Mesenteric fat pad (tissue), 1 donor: ENCODE data around the gene HHLA2. TPM values are rescaled to one million over a fixed set of nuclear protein-coding genes. Genes with fewer than 3 reads are reported as not detected.

Experiments
- DNase-seq: peaks from one replicate; pipeline ENCODE4 v3.0.0-alpha.2; 2020; ENCODE audit warnings: low spot score
- total RNA-seq: library from RNA; stranded (reverse); fragmentation: NEBNext Ultra II Directional; extraction: Animal tissue kit (Norgen Biotek cat#: 25700); gene quantifications from one replicate; pipeline ENCODE4 v1.2.1, GENCODE V29; 2021
- donor health status: DM: yes; HTN: yes; CAD: no.

The HHLA2 gene
- total RNA-seq, 1 donor from 2014 or later: 0.32 TPM

DNA sequence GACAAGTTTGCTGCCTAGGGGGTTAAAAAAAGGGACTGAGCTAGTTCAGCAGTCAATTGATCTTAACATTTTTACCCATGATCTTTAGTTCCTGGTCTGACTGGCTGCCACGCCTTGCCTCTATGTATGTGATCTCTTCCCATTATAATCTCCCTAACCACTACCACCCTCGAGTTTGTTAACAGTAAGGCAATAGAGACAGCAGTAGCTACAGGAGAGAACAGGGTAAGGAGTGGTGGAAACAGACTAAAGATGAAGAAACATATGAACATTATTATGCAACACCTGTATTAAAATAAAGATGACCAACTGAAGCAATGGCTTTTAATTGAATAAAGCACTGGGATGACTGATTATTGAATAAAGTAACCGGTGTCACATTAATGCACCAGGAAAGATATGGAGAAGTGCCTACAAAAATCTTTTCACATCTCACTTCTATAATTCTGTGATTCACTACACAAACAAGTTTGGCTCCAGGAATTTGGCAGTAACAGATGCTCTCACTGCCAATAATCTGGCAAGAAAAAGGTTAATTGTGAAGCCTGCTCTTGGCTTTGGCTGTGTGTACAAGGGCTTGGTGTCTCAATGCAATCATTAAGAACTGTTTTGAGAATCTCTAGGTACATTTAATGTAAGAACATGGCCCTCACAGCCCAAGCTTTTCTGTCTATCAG is 95.7 kb downstream of the HHLA2 start:
- DNase-seq: no peak

DNA sequence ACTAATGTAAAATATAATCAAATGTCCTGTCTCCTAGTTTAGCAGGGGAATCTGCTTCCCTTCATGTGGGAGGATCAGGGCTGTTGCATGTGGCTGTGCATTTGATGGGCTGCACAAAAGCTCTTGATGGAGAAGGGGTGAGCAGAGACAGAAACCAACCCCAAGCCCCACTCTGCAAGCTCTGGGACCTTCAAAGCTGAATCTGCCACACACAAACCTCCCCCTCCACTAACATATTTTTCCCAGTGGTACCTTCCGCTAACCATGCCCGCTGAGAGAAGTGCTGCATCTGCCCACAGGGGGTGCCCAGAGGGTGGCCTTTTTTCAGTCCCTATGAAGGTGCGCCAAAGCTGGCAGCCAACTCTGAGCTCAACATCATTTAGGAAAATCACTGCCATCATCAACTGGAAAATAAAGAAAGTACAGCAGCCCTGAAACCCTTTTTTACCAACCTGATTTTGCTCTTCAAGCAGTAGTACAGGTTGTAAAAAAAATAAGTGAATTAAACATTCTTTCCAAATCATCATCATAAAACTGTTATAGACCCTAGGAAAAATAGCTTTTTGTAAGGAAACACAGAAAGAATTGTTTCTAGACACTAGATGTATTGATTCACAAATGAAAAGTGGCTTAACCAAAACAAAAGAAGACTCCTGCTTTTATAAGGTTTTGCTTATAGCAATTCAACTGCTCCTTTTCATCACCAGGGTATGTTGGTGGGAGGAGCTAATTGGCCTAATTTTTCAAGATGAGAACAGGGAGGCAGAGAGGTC is 97.0 kb downstream of the HHLA2 start:
- no peak for DNase-seq

DNA sequence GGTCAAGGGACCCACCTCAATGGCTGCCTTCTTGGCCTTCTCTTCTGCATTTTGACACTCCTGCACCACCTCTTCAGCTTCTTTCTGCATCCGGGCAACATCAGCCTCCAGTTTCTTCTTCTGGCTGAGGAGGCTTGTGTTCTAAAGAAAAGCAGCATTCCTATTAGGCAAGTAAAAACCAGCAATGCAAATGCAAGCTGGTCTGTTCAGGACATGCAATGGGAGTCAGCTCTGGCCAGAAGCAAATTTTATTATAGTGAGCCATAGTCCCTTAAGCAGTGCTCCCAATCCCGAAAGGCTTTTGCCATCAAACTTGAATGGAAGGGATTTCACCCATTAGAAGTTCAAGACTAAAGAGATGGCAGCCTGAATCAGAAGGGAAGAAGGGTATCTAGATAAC is 97.7 kb downstream of the HHLA2 start:
- no peak for DNase-seq

DNA sequence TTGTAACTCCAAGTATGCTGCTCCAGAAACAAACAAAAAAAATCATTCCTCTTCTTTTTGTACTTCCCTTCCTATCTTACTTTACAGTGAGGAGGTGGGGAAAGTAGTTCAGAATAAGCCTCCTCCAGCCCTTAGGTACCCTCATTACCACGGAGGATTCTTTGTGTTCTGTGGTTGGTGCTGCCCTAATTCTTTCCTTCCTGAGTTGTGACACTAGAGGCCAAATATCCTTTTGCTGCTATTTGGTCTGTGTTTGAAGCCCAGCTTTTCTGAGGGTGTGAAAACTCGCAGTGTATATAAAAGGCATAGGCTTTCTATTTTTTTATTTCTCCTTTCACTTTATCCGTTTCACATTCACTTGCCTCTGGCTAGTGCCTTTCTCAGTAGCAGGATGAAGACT is 98.2 kb downstream of the HHLA2 start:
- DNase-seq: no peak

DNA sequence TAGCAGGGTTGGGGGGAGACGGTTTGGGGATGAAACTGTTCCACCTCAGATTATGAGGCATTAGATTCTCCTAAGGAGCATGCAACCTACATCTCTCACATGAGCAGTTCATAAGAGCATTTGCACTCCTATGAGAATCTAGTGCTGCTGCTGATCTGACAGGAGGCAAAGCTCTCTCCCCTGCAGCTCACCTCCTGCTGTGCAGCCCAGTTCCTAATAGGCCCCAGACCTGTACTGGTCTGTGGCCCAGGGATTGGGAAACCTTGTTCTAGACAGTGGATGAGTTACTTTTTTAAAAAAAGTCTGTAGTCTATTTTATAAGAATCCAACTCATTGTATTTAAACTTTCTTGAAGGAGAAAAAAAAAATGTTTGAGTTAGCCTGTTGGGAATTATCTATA is 100.0 kb downstream of the HHLA2 start:
- no peak for DNase-seq

DNA sequence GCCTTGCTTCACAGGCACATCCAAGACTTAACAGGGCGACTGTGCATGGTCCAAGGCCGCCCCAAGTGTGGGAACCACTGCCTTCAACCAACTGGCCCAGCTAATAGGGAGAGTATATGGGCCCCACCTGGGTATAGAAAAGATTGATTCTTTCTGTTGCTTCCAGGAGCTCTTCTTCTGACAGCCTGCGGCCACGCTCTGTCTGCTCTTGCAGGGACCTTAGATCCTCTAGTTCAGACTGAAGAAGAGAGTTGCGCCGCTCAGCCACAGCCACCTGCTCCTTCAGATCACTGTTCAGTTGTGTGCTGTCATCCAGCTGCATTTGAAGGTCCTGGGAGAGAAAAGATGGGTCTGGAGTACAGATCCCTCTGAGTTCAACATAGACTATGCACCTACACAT is 102.2 kb downstream of the HHLA2 start:
- DNase-seq: no peak

DNA sequence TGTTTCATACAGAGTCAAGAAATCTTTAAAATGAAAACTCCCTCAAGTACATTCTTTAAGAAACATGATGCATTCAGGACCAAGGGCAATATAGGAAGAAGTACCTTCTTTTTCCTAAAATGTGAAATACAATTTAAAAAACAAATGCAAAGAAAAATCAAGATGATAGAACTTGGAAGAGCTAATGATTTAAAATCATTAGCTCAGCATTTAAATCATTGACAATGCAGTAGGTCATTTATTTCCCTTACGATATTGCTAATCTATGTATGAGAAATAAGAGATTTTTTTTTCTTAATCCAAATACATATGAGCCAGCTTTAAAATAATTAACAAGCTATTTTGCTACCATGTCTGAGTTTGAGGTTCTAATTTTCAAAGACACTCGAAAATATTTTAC is 105.5 kb downstream of the HHLA2 start:
- no peak for DNase-seq

DNA sequence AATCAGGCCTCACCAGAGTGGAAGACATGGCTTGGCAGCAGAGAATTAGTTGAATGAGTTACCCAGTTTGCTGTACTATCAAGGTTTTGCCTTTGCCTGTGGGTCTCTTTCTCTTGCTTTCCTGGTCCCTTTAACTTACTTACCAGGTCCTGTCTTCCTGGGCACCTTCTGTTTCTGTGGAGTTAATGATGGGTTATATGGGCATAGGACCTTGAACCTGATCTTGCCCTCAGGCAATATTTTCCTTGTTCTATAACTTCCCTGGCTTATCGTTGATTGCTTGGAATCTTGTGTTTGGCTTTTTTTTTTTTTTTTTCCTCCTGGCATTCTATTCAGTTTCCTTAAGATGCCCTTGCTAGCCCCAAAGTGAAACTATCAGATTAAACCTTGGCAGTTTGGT is 106.8 kb downstream of the HHLA2 start:
- no peak for DNase-seq

DNA sequence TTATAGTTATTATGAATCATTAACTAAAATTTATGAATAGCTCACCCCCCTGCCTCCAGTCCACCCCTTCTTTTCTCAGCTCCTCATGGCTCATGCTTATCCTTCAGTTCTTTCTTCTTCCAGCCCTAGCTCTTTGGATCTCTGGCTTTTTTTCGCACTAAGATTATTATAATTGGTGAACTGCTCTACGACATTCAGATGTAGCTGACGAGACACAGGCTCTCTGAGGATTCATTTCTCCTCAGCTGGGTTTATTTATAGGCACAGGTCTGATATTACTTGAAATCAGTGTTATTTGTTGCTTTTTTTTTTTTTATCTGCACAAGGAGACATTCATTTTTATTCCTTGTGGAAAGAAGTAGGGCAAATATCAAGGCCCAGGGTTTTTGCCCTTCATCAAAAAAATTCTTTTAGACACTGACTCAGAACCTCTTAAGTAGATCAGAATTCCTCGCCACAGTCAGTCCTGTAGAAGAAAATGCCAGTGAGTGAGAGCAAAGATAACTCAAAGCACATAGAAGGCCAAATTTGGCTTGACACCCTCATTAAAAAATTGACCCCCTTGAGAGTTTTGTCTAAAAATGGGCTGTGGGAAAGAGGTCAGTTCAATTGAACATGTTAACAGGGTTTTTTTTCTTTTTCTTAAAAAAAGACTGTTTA is 107.5 kb downstream of the HHLA2 start:
- DNase-seq: no peak

DNA sequence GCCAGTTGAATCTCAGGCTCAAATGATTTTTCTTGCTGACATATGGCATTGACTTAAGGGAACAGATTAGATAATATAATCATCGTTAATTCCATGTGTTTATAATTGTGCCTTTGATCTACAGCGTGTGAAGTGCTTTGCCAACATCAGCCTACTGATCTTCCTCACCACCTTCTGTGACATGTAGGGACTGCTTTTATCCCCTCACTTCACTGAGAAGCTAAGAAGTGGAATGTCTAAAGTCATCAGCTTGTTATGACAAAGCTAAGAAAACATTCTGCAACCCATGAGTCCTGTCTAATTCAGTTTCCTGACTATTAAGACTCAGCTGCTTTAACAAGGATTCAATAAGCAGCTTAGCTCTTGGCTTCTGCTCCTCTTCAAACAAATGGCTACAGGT is 108.0 kb downstream of the HHLA2 start:
- DNase-seq: no peak

DNA sequence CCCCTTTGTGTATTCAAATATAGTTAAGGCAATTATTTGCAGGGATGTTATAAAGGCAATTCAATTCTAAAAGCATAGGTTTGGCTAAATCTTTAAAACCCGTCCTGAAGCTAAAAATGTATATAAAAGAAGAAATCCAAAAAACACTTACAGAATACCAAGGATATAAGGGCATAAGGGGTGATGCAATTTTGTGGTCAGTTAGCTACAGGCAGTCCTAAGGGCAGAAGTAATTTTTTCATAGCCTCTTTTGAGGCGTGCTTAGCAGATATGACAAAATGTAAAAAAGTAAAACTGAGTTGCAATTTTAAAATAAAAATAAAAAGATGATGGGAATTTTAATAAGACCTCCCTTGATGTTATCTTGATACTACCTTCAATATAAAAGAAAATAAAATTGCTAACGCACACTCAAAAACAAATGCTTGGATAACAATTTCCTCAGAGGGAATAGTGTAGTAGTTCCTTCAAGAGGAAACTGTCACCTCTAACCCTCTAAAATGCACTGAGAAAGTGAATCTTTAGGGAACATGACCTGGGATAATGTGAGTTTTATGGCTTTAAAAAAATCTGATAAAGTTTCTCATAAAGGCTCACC is 109.8 kb downstream of the HHLA2 start:
- DNase-seq: no peak

DNA sequence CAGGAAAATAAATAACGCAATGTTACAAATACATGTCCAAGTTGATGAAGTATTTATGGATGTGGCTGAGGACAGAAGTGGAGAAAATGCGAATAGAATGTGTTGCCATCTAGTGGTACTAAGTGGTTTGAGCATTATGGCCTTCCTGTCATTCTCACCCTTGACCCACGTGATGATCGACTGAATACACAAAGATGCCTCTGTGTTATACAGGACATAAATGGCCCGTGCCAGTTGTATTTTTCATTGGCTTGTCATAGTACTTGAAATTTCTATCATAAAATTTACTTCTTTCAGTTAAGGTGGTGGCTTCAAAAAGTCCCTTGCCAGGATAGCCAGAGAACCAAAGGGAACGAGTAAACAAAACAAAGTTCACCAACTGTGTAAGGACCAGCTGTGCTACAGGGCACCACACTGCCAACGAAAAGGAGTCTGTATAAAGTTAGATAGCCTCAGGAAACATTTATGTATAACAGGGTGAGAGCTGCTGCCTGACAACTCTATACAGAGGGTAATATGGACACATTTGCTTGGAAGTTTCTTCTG is 110.4 kb downstream of the HHLA2 start:
- no peak for DNase-seq

DNA sequence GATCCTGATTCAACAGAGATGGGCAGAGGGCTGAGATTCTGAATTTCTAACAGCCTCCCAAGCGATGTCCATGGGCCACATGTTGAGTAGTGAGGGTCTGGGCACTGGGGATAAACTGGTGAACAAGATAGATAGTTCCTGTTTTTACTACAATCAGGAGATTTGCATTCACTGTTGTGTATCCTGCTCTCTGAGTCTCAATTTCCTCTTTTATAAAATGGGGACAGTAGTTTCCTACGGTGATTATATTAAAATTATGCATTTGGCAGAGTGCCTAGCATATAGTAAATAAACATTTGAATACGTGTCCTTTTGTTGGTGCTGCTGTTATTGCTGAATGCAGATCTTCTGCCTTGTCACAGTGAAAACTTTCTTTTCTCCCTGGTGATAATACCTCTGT is 111.5 kb downstream of the HHLA2 start:
- no peak for DNase-seq

DNA sequence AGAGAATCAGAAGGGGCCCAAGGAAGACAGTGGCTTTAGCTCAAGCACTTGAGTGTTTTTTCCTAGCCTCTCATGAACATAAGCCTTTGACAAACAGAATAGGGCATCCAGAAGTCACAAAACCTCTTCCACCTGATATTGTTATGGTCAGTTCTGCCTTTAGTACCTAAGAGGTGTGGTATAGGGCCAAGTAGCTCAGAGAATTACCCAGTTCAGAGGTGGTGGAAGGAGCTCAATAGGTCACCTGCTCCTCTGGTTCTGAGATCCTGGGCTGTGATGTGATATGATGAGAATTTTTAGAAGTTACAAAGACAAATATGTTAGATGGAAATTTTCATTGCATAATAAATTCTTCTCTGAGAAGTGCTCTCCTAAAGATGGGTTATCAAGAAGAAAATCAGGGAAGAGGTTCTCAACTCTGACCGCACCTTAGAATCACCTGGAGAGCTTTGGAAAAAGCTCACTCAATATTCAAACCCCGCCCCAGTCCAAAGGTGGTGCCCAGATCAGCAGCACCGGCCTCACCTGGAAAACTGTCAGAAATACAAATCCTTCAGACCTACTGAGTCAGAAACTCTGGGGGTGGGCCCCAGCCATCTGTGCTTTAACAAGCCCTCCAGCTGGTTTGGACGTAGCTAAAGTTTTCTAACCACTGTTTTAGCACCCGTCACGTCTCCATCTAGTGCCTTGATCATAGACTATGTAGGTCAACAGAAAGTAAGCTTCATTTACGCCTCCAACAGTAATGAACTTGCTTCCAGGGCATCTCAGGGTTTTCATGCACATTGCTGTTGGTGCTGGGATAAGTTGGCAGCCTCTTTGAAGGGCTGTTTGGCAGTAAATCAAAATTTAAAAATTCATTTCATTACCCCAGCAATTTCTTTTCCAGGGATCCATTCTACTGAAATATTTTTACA is 112.8 kb downstream of the HHLA2 start:
- DNase-seq: no peak

DNA sequence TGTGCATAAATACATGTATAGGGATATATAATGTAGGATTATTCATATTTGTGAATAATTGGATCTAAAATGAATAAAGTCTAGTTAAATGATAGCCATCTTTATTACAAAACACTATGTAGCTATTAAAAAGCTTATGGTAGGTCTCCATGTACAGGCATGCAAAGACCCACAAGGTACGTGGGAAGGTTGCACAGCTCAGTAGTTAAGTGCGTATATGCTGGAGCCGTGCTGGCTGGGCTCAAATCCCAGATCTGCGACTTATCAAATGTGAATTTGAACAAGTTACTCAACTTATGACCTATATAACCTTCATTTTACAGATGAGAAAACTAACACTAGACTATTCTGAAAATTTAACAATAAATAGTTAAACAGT is 113.4 kb downstream of the HHLA2 start:
- DNase-seq: no peak

DNA sequence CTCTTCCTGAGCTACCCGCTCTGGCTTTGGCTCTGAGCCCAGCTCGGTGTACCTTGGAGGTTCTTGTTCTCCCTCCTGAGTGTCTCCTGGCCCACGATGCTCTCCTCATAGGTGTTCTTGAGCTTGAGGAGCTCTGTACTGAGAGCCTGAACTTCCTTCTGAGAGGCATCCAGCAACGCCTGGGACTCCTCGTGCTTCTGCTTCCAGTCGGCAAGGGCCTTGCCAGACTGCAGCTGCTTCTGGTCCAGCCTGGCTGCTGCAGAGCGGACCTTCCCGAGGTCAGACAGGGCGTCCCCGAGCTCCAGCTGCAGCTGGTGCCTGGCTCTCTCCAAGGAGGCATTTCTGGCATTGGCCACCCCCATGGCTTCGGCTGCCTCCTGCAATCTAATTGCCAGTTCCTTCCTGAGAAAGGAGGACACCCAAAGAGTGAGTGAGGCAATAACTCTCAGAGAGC is 114.2 kb downstream of the HHLA2 start:
- no peak for DNase-seq

DNA sequence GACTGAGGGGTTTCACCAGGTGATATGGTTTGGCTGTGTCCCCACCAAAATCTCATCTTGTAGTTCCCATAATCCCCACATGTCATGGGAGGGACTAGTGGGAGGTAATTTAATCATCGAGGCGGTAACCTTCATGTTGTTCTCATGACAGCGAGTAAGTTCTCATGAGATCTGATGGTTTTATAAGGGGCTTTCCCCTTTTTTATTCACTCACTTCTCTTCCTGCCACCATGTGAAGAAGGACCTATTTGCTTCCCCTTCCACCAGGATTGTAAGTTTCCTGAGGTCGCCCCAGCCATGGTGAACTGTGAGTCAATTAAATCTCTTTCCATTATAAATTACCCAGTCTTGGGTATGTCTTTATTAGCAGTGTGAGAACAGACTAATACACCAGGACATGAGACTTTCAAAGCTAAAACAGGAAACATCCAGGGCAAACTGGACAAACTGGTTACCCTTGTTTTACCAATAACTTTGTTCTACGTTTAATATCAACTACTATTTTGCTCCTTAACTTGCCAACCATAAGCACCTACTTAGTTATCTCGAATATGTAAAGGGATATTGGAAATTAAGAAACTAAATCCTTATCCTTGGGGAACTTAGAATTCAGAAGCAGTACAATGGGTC is 115.9 kb downstream of the HHLA2 start:
- no peak for DNase-seq

DNA sequence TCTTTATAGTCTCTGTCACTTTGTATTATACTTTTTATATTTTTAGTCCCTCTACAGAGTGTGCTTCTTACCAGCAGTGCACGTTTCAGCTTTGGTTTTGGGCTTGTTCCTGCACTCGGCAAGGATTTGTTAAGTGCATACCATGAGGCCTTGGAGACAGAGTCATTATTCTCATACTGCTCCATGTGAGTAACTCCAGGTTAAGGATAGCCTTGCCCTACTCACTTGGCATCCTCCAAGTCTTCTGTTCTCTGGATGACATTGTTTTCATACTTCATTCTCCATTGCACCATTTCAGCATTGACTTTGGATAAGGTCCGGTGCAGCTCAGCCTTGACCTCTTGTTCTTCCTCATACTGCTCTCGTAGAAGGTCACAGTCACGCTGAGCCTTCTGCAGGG is 117.7 kb downstream of the HHLA2 start:
- no peak for DNase-seq

DNA sequence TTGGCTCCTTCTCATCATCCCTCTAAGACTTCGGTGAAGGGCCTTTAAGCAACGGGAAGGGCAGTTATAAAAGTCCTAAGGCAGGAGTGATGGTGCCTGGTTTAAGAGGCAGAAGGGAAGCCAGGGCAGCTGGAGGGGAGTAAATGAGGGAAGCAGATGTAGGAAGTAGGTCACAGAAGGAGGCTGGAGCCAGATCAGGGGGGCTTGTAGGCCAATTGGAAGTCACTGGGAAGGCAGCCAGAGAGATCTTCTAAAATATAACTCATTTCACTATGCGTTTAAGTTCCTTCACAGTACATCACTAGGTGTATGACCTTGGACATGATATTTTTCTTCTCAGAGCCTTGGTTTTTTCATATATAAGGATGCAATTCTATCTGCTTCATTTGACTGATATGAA is 119.3 kb downstream of the HHLA2 start:
- DNase-seq: no peak
